Vagina (tissue), 2 donors: ENCODE measurements around the gene NCOR1. TPM values are rescaled to one million over a fixed set of nuclear protein-coding genes. Genes with fewer than 3 reads are reported as not detected.

Source experiments
- DNase-seq, 2 donors: peaks; one replicate each; pipeline ENCODE4 v3.0.0-alpha.2; 2017; ENCODE audit errors: extremely low spot score in 2 of 2
- H3K27ac ChIP-seq: fragments of 200-600 bp; sonication (generic); one replicate; pipeline ENCODE4 v1.5.1; 2019
- H3K27me3 ChIP-seq: fragments of 200-600 bp; sonication (generic); one replicate; pipeline ENCODE4 v1.5.1; 2019
- H3K36me3 ChIP-seq, 2 donors: fragments of 200-600 bp; sonication (generic); one replicate each; pipeline ENCODE4 v1.5.1; 2017 to 2019
- H3K4me1 ChIP-seq: fragments of 200-600 bp; sonication (generic); one replicate; pipeline ENCODE4 v1.5.1; 2019
- H3K4me3 ChIP-seq, 2 donors: fragments of 200-600 bp; sonication (generic); 1 replicate in 1 of 2; 2 replicates in 1 of 2; pipeline ENCODE4 v1.5.1; 2016 to 2019
- H3K9me3 ChIP-seq: fragments of 200-600 bp; sonication (generic); one replicate; pipeline ENCODE4 v1.5.1; 2019
- POLR2A ChIP-seq, 2 donors: fragments of 450-650 bp; IDR thresholded peaks; one replicate each; pipeline ENCODE4 v1.6.1; 2017; ENCODE audit warnings: antibody characterized with exemption in 2 of 2, mild to moderate bottlenecking in 2 of 2, moderate library complexity in 2 of 2
- POLR2AphosphoS5 ChIP-seq, 2 donors: sonication (generic); formaldehyde crosslinking; IDR thresholded peaks; one replicate each; pipeline ENCODE4 v1.9.0; 2017; ENCODE audit warnings: antibody characterized with exemption in 2 of 2, mild to moderate bottlenecking in 2 of 2, low read depth in 1 of 2; ENCODE audit not compliant: insufficient read depth in 1 of 2
- intact Hi-C: fragments of 100-400 bp; cut with DNase I; formaldehyde crosslinking; loops from one replicate; pipeline ENCODE4 v1.15.1; 2023
- total RNA-seq: library from RNA; depleted of rRNA; stranded (reverse); fragments of >200 nt; gene quantifications from one replicate; pipeline ENCODE4 v1.2.3, GENCODE V29; 2016
- TF ChIP-seq, protein P1 (sequence below), 3 experiments: fragments of 450-650 bp in 2 of 3; fragments of 200-600 bp in 1 of 3; sonication (generic) in 1 of 3; IDR thresholded peaks; one replicate each; pipeline ENCODE4 v1.5.1; 2017 to 2019; ENCODE audit warnings: antibody characterized with exemption in 3 of 3, mild to moderate bottlenecking in 2 of 3, moderate library complexity in 2 of 3

Gene NCOR1
- 175 TPM for total RNA-seq

DNA sequence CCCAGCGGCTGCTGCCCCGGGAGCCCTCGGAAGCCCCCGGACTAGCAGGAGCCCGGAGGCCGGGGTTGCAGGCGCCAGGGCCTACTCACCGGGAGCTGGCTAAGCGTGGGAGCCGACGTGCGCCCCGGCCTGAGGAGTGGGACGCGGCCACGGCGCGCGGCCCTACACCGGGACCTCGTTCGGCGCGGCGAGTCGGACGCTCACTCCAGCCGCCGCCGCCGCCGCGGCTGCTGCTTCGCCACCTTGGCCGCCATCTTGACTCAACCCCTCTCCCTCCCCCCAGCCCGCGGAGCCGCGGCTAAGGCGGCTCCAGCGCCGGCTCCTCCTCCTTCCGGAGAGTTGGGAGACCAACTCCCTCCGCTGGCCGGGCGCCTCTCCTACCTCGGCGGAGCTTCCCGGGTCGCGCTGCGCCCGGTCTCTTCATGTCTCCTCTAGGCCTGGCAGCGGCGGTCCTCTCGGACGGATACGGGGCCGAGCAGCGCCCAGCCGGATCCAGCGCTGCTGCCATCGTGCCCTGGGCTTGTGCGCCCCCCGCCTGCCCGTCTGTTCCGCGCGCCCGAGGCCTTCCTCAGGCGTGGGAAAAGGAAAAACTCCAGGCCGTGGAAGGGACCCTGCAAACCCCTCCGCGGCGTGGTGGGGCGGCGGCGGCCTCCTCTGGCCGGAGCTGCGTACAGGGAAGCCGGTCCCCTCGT is at the start of gene NCOR1:
TSS of gene NCOR1 (minus strand) at position 262 of the 692 bp plus-strand sequence. CDS start 20,965 bp downstream, outside the sequence.
- TF ChIP-seq POLR2AphosphoS5 (IDR thresholded peaks at IDR 0.05; ENCODE audit: insufficient read depth in 1 of 2, low read depth in 1 of 2): peak; percentile 67 to 93
- TF ChIP-seq POLR2A (IDR thresholded peaks at IDR 0.05): peak in 1 of 2 donors; percentile 61
- TF ChIP-seq, protein P1, sequence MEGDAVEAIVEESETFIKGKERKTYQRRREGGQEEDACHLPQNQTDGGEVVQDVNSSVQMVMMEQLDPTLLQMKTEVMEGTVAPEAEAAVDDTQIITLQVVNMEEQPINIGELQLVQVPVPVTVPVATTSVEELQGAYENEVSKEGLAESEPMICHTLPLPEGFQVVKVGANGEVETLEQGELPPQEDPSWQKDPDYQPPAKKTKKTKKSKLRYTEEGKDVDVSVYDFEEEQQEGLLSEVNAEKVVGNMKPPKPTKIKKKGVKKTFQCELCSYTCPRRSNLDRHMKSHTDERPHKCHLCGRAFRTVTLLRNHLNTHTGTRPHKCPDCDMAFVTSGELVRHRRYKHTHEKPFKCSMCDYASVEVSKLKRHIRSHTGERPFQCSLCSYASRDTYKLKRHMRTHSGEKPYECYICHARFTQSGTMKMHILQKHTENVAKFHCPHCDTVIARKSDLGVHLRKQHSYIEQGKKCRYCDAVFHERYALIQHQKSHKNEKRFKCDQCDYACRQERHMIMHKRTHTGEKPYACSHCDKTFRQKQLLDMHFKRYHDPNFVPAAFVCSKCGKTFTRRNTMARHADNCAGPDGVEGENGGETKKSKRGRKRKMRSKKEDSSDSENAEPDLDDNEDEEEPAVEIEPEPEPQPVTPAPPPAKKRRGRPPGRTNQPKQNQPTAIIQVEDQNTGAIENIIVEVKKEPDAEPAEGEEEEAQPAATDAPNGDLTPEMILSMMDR (IDR thresholded peaks at IDR 0.05): no peak
- Histone ChIP-seq H3K4me1 (peaks cover 58% of the 10 kb centered on the region), H3K36me3 (no peaks in the 10 kb centered on the region), H3K27me3 (no peaks in the 10 kb centered on the region), H3K27ac (peak within 1 kb of the TSS; percentile 98), H3K9me3 (no peaks in the 10 kb centered on the region), H3K4me3 (peak within 1 kb of the TSS; percentile 98 to 100)
- intact Hi-C loops: no loop called here
- DNase-seq: peak in 1 of 2 donors; percentile 89

DNA sequence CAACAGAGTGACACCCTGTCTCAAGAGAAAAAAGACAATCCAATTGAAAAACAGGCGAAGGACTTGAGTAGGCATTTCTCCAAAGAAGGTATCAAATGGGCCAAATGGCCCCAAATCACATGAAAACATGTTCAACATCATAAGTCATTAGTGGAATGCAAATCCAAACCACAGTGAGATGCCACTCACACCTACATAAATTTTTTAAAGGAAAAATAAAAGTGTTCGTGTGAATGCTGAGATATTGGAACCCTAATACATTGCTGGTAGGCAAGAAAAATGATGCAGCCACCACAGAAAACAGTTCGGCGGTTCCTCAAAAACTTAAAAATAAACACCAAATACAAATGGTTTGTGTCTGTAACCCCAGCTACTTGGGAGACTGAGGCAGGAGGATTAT is 46.9 kb upstream of the NCOR1 start:
- TF ChIP-seq, protein P1 (IDR thresholded peaks at IDR 0.05): no peak
- TF ChIP-seq POLR2AphosphoS5 (IDR thresholded peaks at IDR 0.05; ENCODE audit: insufficient read depth in 1 of 2, low read depth in 1 of 2) (no peak), POLR2A (IDR thresholded peaks at IDR 0.05) (no peak)
- Histone ChIP-seq H3K27me3 (no peaks in the 10 kb centered on the region), H3K27ac (no peak overlapping the region), H3K9me3 (no peaks in the 10 kb centered on the region), H3K4me3 (no peak overlapping the region), H3K36me3 (no peaks in the 10 kb centered on the region), H3K4me1 (no peaks in the 10 kb centered on the region)
- intact Hi-C loops: no loop called here
- no peak for DNase-seq

- Histone ChIP-seq H3K4me1 (peaks cover 6% of the 10 kb centered on the region), H3K27ac (no peak overlapping the region), H3K27me3 (no peaks in the 10 kb centered on the region), H3K36me3 (no peaks in the 10 kb centered on the region), H3K9me3 (no peaks in the 10 kb centered on the region), H3K4me3 (no peak overlapping the region)
- DNase-seq: no peak
- intact Hi-C loops: no loop called here
- no peak for TF ChIP-seq POLR2A (IDR thresholded peaks at IDR 0.05)
- TF ChIP-seq POLR2AphosphoS5 (IDR thresholded peaks at IDR 0.05; ENCODE audit: insufficient read depth in 1 of 2, low read depth in 1 of 2): no peak
- TF ChIP-seq, protein P1 (IDR thresholded peaks at IDR 0.05): no peak
Measured at GRCh38 chr17:16261049-16261448, 45.7 kb upstream of the NCOR1 start.

- Histone ChIP-seq H3K4me1 (peaks cover 16% of the 10 kb centered on the region), H3K36me3 (no peaks in the 10 kb centered on the region), H3K27me3 (no peaks in the 10 kb centered on the region), H3K4me3 (no peak overlapping the region), H3K9me3 (no peaks in the 10 kb centered on the region), H3K27ac (no peak overlapping the region)
- intact Hi-C loops: no loop called here
- no peak for DNase-seq
- TF ChIP-seq POLR2A (IDR thresholded peaks at IDR 0.05) (no peak), POLR2AphosphoS5 (IDR thresholded peaks at IDR 0.05; ENCODE audit: insufficient read depth in 1 of 2, low read depth in 1 of 2) (no peak)
- TF ChIP-seq, protein P1 (IDR thresholded peaks at IDR 0.05): no peak
Measured at GRCh38 chr17:16259926-16260325, 44.6 kb upstream of the NCOR1 start.

DNA sequence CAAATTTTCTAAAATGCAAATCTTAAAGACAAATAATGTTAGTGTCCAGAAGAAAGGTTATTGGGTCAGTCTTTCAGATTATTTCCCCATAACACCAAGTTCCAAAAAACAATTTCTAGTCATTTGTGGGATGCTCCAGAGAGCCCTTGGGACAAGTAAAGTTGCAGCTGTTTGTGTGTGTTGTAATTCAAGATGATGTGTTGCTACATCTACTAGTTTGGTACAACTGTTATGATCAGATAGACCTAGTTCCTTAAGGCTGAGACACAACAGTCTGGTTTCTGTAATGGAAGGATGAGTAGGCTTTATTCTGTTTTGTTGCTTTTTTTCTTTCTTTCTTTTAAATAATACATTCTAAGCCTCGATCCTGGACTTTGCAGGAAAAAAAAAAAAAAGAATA is 43.6 kb upstream of the NCOR1 start:
- Histone ChIP-seq H3K4me1 (peaks cover 16% of the 10 kb centered on the region), H3K9me3 (no peaks in the 10 kb centered on the region), H3K27me3 (no peaks in the 10 kb centered on the region), H3K36me3 (no peaks in the 10 kb centered on the region), H3K4me3 (no peak overlapping the region), H3K27ac (no peak overlapping the region)
- intact Hi-C loops: no loop called here
- TF ChIP-seq POLR2A (IDR thresholded peaks at IDR 0.05): no peak
- TF ChIP-seq, protein P1 (IDR thresholded peaks at IDR 0.05): no peak
- peak in 1 of 2 donors; percentile 23 for TF ChIP-seq POLR2AphosphoS5 (IDR thresholded peaks at IDR 0.05; ENCODE audit: insufficient read depth in 1 of 2, low read depth in 1 of 2)
- no peak for DNase-seq
